Left hindlimb (tissue), 1 donor: ENCODE results near the gene PAK2.
"Not testable (repeated sequence)": the region's sequence is repeated elsewhere in the genome, so short reads cannot be mapped to it uniquely, and the experiment has no call there.

Experiments
- DNase-seq: peaks from one replicate; pipeline ENCODE4 v3.0.0-alpha.2; 2018

The PAK2 gene

GRCh38 chr3:196844235-196845219 is 104.9 kb downstream of the PAK2 start:
- not testable (repeated sequence) for DNase-seq

DNA sequence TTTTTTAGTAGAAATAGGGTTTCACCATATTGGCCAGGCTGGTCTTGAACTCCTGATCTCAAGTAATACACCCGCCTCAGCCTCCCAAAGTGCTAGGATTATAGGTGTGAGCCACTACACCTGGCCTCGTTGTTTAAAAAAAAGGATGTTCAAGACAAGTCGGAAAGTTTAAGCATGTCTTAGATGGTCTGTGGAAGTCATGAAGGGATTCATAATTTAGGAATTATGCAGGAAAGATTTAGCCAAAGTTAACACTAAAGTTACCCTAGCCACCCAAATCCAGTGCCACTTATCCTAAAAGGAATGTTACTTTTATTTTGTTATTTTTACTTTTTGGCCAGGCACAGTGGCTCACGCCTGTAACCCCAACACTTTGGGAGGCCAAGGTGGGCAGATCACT is 108.7 kb downstream of the PAK2 start:
- DNase-seq: not testable (repeated sequence)

DNA sequence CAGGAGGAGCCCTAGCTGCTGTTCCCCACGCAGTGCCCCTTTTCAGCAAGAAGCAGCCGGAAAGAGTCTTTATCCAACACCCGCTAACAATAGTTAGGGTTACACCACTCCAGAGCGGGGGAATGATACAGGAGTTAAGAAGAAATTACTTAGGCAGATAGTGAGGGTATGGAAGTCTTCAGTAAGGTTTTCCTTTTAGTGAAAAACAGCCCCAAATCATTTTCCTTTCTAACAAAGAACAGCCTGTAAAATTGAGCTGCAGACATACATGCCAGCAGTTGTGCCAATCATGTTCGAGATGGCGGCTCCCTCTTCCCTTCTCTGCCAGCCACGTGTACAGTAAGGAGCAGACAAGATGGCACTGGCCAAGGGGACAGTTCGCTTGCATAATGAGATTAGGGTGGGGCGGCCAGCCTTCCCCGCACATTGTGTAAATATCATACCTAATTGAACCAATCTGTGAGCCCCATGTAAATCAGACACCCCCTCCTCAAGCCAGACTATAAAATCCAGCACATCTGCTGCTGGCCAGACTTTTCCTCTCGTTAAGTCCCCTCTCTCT is 109.6 kb downstream of the PAK2 start:
- no peak for DNase-seq

DNA sequence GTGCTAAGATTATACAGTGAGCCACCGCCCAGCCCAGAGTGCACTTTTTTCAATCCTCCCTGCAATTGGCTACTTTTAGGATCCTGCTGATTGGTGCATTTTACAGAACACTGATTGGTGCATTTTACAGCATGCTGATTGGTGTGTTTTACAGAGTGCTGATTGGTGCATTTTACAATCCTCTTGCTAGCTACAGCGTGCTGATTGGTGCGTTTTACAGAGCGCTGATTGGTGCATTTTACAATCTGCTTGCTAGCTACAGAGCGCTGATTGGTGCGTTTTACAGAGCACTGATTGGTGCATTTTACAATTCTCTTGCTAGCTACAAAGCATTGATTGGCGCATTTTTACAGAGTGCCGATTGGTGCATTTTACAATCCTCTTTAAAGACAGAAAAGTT is 123.3 kb downstream of the PAK2 start:
- not testable (repeated sequence) for DNase-seq

DNA sequence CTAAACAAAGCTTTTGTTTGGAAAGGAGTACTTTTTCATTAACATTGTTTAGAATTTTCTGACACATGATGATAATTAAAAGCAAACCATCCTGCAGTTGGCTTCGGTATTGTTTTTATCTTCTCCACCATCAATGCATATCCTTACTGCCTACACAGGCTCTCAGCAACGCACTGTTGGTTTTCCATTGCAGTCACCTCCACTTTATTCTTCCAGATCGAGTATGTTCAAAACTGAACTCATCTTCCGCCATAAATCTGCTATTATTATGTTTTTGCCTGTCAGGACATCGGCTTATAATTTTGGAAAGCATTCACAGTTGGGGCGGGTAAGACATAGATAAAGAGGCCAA is 127.5 kb downstream of the PAK2 start:
- DNase-seq: no peak

DNA sequence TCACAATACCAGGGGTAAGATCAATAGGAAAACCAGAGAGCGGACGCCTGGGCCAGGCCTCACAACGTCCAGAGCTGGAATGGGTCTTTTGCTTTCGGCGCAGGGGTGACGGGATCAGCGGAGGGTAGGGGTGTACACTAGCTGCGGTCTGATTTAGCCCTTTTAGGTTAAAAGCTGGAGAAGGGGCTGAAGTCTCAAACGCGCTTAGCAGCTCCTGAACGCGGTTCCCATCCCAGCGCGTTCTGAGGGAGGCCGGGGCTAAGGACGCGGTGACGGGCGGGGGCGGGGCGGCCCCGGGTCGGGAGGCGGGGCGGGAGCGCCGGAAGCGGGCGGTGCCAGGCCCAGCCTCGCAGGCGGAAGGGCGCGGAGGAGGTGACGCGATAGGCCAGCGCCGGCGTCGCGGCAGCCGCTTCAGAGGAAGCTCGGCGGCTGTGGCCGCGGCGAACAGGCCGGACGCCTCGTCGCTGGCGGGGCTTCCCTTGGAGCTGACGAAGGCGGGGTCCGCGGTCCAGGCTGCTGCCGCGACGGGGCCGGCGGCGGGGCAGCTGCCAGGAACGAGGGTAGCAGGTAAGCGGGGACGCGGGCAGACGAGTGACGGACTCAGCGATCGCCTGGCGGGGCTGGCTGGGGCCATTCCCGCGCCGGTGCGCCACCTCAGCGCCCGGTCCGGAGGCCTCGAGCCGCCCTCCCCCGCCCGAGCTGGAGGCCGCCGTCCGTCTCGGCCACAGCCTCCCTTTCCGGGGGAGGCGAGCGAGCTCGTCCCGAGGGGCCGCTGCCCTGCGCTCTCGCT is 128.0 kb downstream of the PAK2 start, which contains the start of gene SENP5:
TSS of gene SENP5 (plus strand) at position 414 of the 790 bp plus-strand sequence. CDS start 17,262 bp downstream, outside the sequence.
- peak; percentile 95 for DNase-seq

GRCh38 chr3:196868297-196868661 is 128.6 kb downstream of the PAK2 start:
- no peak for DNase-seq

DNA sequence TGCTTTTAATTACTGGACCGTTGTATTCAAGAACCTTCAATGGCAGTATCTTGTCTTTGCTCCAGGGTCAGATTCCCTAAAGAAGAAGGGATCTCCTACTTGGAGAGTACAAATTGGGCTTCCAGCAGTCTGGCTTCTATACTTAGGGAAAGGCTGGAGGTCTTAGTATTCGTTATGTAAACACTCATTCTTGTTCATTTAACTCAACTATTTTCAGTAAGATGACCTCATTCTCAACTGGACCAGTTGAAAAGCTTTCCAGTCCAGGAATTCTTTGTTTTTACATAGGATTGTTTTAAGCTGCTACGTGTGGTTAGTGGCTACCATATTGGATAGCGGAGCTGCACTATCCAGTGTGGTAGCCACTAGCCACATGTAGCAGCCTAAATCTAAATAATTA is 132.7 kb downstream of the PAK2 start:
- DNase-seq: no peak

DNA sequence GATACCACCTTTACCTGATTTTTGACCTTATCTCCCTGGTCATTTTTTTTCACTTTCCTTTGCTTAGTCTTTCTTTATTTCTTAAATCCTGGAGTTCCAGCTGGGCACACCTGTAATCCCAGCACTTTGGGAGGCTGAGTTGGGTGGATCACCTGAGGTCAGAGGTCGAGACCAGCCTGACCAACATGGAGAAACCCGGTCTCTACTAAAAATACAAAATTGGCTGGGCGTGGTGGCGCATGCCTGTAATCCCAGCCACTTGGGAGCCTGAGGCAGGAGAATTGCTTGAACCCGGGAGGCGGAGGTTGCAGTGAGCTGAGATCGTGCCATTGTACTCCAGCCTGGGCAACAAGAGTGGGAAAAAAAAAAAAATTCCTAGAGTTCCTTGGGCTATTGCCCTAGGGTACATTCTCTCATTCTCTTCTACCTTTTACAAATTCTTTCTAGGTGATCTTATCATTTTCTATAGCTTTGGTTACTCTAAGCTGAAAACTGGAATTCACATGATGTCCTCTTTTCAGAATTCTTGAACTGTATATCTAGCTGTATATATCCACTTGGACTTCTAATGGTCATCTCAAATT is 134.9 kb downstream of the PAK2 start:
- DNase-seq: not testable (repeated sequence)

DNA sequence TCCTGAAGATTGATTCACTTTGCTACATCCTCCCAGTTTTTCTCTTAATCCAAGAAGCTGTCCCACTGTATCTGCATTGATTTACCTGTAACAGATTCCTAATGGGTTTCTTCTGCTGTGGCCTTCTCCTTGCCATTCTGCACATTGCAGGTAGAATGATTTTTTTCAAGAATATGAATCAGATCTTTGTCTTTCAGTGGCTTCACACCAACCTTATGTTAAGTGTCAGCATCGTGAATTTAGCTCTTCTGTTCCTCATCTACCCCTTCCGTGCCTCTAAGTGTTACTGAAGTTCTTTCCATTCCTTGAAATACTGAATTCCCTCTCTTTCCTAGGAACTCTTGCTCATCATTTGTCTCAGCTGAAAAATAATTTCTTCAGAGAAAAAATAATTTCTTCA is 135.6 kb downstream of the PAK2 start:
- no peak for DNase-seq
